ENCODE measurements around the gene PRDM5.

The PRDM5 gene

GRCh38 chr4:120922381-120923206, at the start of gene PRDM5:
TSS of gene PRDM5 (minus strand) at chr4:120922726. CDS start at chr4:120922608, 118 bp downstream.
- DNase-seq (ENCODE audit: low read depth), result peak; percentile 32

GRCh38 chr4:120971884-120972283, 49.4 kb upstream of the PRDM5 start:
- no peak for DNase-seq (ENCODE audit: low read depth)

- DNase-seq (ENCODE audit: low read depth), result no peak
Measured at GRCh38 chr4:120965938-120966337, 43.4 kb upstream of the PRDM5 start.

GRCh38 chr4:120964596-120964995, 42.1 kb upstream of the PRDM5 start:
- no peak for DNase-seq (ENCODE audit: low read depth)

- no peak for DNase-seq (ENCODE audit: low read depth)
Measured at GRCh38 chr4:120963449-120963848, 40.9 kb upstream of the PRDM5 start.

- no peak for DNase-seq (ENCODE audit: low read depth)
Measured at GRCh38 chr4:120960656-120961267, 38.2 kb upstream of the PRDM5 start.

GRCh38 chr4:120948382-120948781, 25.9 kb upstream of the PRDM5 start:
- DNase-seq (ENCODE audit: low read depth), result no peak

GRCh38 chr4:120942776-120943175, 20.2 kb upstream of the PRDM5 start:
- DNase-seq (ENCODE audit: low read depth), result no peak

- no peak for DNase-seq (ENCODE audit: low read depth)
Measured at GRCh38 chr4:120940547-120940946, 18.0 kb upstream of the PRDM5 start.

GRCh38 chr4:120939693-120940092, 17.2 kb upstream of the PRDM5 start:
- no peak for DNase-seq (ENCODE audit: low read depth)

GRCh38 chr4:120929847-120930246, 7.3 kb upstream of the PRDM5 start:
- no peak for DNase-seq (ENCODE audit: low read depth)

GRCh38 chr4:120927801-120928409, 5.4 kb upstream of the PRDM5 start:
- DNase-seq (ENCODE audit: low read depth), result no peak

- no peak for DNase-seq (ENCODE audit: low read depth)
Measured at GRCh38 chr4:120926358-120927025, 4.0 kb upstream of the PRDM5 start.

GRCh38 chr4:120924931-120925330, 2.4 kb upstream of the PRDM5 start:
- DNase-seq (ENCODE audit: low read depth), result no peak

GRCh38 chr4:120923207-120923522, 639 bp upstream of the PRDM5 start:
- no peak for DNase-seq (ENCODE audit: low read depth)

- DNase-seq (ENCODE audit: low read depth), result peak; percentile 37
Measured at GRCh38 chr4:120921456-120922380, 808 bp downstream of the PRDM5 start.

- no peak for DNase-seq (ENCODE audit: low read depth)
Measured at GRCh38 chr4:120920666-120921065, 1.9 kb downstream of the PRDM5 start.

- no peak for DNase-seq (ENCODE audit: low read depth)
Measured at GRCh38 chr4:120919358-120919757, 3.2 kb downstream of the PRDM5 start.

GRCh38 chr4:120918788-120919187, 3.7 kb downstream of the PRDM5 start:
- no peak for DNase-seq (ENCODE audit: low read depth)

- DNase-seq (ENCODE audit: low read depth), result no peak
Measured at GRCh38 chr4:120918092-120918491, 4.4 kb downstream of the PRDM5 start.

GRCh38 chr4:120916937-120917336, 5.6 kb downstream of the PRDM5 start:
- DNase-seq (ENCODE audit: low read depth), result no peak

- DNase-seq (ENCODE audit: low read depth), result no peak
Measured at GRCh38 chr4:120915336-120915735, 7.2 kb downstream of the PRDM5 start.

All from HS-5 (cell line).